H1 (cell line): ENCODE data around the gene TAF15.

Experiments
- BCL11A ChIP-seq, 2 experiments: IDR thresholded peaks; one replicate each; pipeline ENCODE4 v1.6.1; 2011; ENCODE audit warnings: low read depth in 2 of 2, low read length in 2 of 2, mild to moderate bottlenecking in 2 of 2
- CEBPB ChIP-seq: IDR thresholded peaks from 2 replicates; pipeline ENCODE4 v1.6.1; 2012; ENCODE audit warnings: low read depth, low read length
- CREB1 ChIP-seq: IDR thresholded peaks from 2 replicates; pipeline ENCODE4 v1.6.1; 2012; ENCODE audit warnings: inconsistent platforms
- CTCF ChIP-seq, 3 experiments: IDR thresholded peaks; 1 replicate in 2 of 3; 2 replicates in 1 of 3; pipeline versions ENCODE4 v1.5.1 to v1.6.1; 2011; ENCODE audit warnings: low read length in 3 of 3, mild to moderate bottlenecking in 3 of 3, inconsistent platforms in 2 of 3, low read depth in 1 of 3, moderate library complexity in 1 of 3; ENCODE audit not compliant: insufficient read depth in 1 of 3; ENCODE audit errors: control extremely low read depth in 1 of 3
- NRF1 ChIP-seq: IDR thresholded peaks from 2 replicates; pipeline ENCODE4 v1.6.1; 2011; ENCODE audit warnings: mild to moderate bottlenecking, low read depth, low read length, improper control_type of control experiment
- POLR2A ChIP-seq, 2 experiments: IDR thresholded peaks; 1 replicate in 1 of 2; 2 replicates in 1 of 2; pipeline ENCODE4 v1.6.1; 2011; ENCODE audit warnings: low read depth in 2 of 2, low read length in 2 of 2, mild to moderate bottlenecking in 2 of 2; ENCODE audit errors: control extremely low read depth in 1 of 2
- POLR2AphosphoS5 ChIP-seq: IDR thresholded peaks from 2 replicates; pipeline ENCODE4 v1.6.1; 2011; ENCODE audit warnings: low read depth, low read length
- RAD21 ChIP-seq, 2 experiments: IDR thresholded peaks in 1 of 2; conservative IDR thresholded peaks in 1 of 2; 2 replicates each; pipeline ENCODE4 v1.6.1; 2011; ENCODE audit warnings: low read depth in 2 of 2, low read length in 2 of 2, improper control_type of control experiment in 1 of 2, inconsistent platforms in 1 of 2, mild to moderate bottlenecking in 1 of 2, moderate library complexity in 1 of 2
- RFX5 ChIP-seq: IDR thresholded peaks from 2 replicates; pipeline ENCODE4 v1.6.1; 2011; ENCODE audit warnings: low read depth, low read length, improper control_type of control experiment, borderline replicate concordance
- RNF2 ChIP-seq: fragments of 200-900, 300-1000 bp; sonication (generic); IDR thresholded peaks from 2 replicates; pipeline ENCODE4 v1.7.1; 2016; ENCODE audit warnings: borderline replicate concordance, low read depth, mild to moderate bottlenecking, antibody characterized with exemption, low read length; ENCODE audit not compliant: poor library complexity, severe bottlenecking; ENCODE audit errors: missing control alignments
- SP1 ChIP-seq: IDR thresholded peaks from 2 replicates; pipeline ENCODE4 v1.6.1; 2011; ENCODE audit warnings: low read depth, low read length
- USF2 ChIP-seq: IDR thresholded peaks from 2 replicates; pipeline ENCODE4 v1.6.1; 2011; ENCODE audit warnings: low read length, improper control_type of control experiment
- YY1 ChIP-seq: IDR thresholded peaks from 2 replicates; pipeline ENCODE4 v1.6.1; 2011; ENCODE audit warnings: low read depth, mild to moderate bottlenecking, low read length

GRCh38 chr17:35766903-35767510, 42.3 kb upstream of the TAF15 start:
- TF ChIP-seq CTCF (IDR thresholded peaks at IDR 0.05; ENCODE audit: control extremely low read depth in 1 of 3, insufficient read depth in 1 of 3, low read depth in 1 of 3, low read length in 3 of 3): peak in 2 of 3 experiments; percentile 25 to 50; a peak in 3 of 4 replicates
- no peak for TF ChIP-seq NRF1
- TF ChIP-seq SP1: no peak
- TF ChIP-seq RNF2: no peak
- TF ChIP-seq CEBPB: no peak
- TF ChIP-seq YY1: no peak
- TF ChIP-seq RAD21 (IDR thresholded peaks at IDR 0.05 in 1 of 2, conservative IDR thresholded peaks at IDR 0.05 in 1 of 2; ENCODE audit: low read depth in 2 of 2, low read length in 2 of 2): peak; percentile 36 to 53; a peak in 3 of 4 replicates
- no peak for TF ChIP-seq BCL11A (IDR thresholded peaks at IDR 0.05; ENCODE audit: low read depth in 2 of 2, low read length in 2 of 2)
- TF ChIP-seq POLR2A (IDR thresholded peaks at IDR 0.05; ENCODE audit: control extremely low read depth in 1 of 2, low read depth in 2 of 2, low read length in 2 of 2): no peak
- no peak for TF ChIP-seq RFX5
- TF ChIP-seq USF2: no peak
- no peak for TF ChIP-seq CREB1
- no peak for TF ChIP-seq POLR2AphosphoS5
